ENCODE data around the gene EIF4E1B. TPM values are rescaled to one million over a fixed set of nuclear protein-coding genes. Genes with fewer than 3 reads are reported as not detected.

The EIF4E1B gene
- total RNA-seq, 2 experiments from 2014 or later: not detected

DNA sequence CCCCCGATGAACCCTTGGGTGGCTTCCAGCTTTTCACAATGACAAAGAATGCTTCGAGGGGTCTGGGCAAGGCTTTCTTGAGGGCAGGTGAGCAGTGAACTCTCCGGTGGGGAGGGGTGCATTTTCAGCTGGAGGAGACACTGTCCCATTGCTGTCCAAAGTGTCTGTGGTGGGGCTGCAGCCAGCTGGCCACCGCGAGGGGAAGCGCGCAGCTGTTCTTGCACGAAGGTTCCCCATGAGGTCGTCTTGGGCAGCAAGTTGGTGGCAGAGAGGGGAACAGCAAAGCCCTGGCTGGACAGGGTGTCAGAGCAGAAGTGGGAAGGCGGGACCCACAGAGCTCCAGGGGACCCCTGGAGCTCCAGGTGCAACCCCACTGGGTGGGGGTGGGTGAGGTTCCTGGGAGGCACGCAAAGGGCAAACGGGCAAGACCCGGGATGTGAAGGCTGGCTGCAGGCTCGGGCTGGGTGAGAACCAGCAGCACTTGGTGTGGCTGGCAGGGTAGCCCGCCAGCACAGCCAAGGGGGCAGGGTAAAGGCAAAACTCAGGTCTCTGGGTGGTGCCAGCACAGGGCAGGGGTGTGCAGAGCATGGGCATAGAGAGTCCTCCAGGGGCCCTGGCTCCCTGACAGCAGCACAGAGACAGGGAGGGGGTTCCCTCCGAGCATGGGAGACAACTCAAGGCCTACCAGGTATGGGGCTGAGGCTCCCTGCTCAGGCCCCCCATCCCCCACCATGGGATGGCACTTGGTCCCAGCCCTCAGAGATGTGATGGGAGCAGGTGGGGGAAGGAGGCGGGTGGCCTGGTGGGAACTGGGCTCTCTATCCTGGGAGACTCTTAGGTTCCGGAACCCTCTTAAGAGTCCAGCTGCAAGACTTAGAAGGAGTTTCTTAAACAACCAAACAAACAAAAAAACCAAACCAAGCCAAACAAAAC is 43.4 kb downstream of the EIF4E1B start:
- peaks cover 16% of the 10 kb centered on the region for H3K27me3 Mint-ChIP-seq (ENCODE audit: low read depth)
- no peaks in the 10 kb centered on the region for H3K4me1 Mint-ChIP-seq (ENCODE audit: low read depth)
- no peak for DNase-seq
- no peak overlapping the region for H3K27ac Mint-ChIP-seq
- no peak for ATAC-seq
- POLR2A ChIA-PET: interaction anchor here (0.7 to 1.5 kb wide), 2 partner anchors 9 to 30 kb away, joined by 3 read pairs; no protein-coding TSS in a partner anchor
- no peak overlapping the region for H3K4me3 Mint-ChIP-seq
- CTCF ChIA-PET: interaction anchor here (0.8 to 4.1 kb wide), 2 partner anchors 10 to 13 kb away, joined by 3 to 19 read pairs; no protein-coding TSS in a partner anchor
- no peaks in the 10 kb centered on the region for H3K9me3 Mint-ChIP-seq (ENCODE audit: insufficient read depth)
- H3K36me3 Mint-ChIP-seq (ENCODE audit: low read depth): no peaks in the 10 kb centered on the region

GRCh38 chr5:176674799-176675198 is 44.3 kb downstream of the EIF4E1B start:
- peaks cover 21% of the 10 kb centered on the region for H3K27me3 Mint-ChIP-seq (ENCODE audit: low read depth)
- CTCF ChIA-PET: interaction anchor here (0.8 to 4.1 kb wide), 2 partner anchors 9 to 14 kb away, joined by 3 to 19 read pairs; no protein-coding TSS in a partner anchor
- POLR2A ChIA-PET: interaction anchor here (0.7 kb wide), 1 partner anchor 31 kb away, joined by 3 read pairs; no protein-coding TSS in a partner anchor
- no peaks in the 10 kb centered on the region for H3K9me3 Mint-ChIP-seq (ENCODE audit: insufficient read depth)
- H3K36me3 Mint-ChIP-seq (ENCODE audit: low read depth): no peaks in the 10 kb centered on the region
- H3K4me1 Mint-ChIP-seq (ENCODE audit: low read depth): no peaks in the 10 kb centered on the region
- no peak overlapping the region for H3K27ac Mint-ChIP-seq
- ATAC-seq (no peak), DNase-seq (no peak)
- no peak overlapping the region for H3K4me3 Mint-ChIP-seq

GRCh38 chr5:176675676-176676360 is 45.3 kb downstream of the EIF4E1B start:
- Mint-ChIP-seq H3K4me3 (no peak overlapping the region), H3K4me1 (ENCODE audit: low read depth) (no peaks in the 10 kb centered on the region), H3K36me3 (ENCODE audit: low read depth) (no peaks in the 10 kb centered on the region), H3K27me3 (ENCODE audit: low read depth) (peaks cover 25% of the 10 kb centered on the region), H3K9me3 (ENCODE audit: insufficient read depth) (no peaks in the 10 kb centered on the region), H3K27ac (no peak overlapping the region)
- no peak for ATAC-seq
- ChIA-PET POLR2A (no interaction called here), CTCF (interaction anchor here (4.1 kb wide), 1 partner anchor 15 kb away, joined by 19 read pairs; no protein-coding TSS in a partner anchor)
- DNase-seq: no peak

DNA sequence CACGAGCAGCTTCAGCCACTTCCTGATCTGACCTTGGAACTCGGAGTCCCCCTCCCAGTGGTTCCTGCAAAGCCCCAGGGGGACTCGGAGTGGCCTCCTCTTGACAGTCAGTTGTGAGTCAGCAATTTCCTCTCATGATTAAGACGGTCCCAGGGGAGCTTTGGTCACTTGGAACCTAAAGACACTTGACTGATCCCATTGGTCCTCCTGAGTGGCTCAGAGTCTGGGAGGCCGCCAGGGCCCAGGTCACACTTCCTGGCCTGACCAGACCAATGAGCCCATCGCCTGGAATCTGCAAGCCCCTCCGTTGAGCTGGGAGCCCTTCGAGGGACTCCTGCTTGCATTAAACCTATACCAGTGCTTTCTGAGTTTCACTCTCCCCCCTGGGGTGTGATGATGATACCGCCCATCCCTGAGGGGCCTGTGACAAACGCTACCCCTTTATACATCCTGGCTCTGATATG is 45.9 kb downstream of the EIF4E1B start:
- H3K36me3 Mint-ChIP-seq (ENCODE audit: low read depth): no peaks in the 10 kb centered on the region
- no peaks in the 10 kb centered on the region for H3K4me1 Mint-ChIP-seq (ENCODE audit: low read depth)
- no peaks in the 10 kb centered on the region for H3K9me3 Mint-ChIP-seq (ENCODE audit: insufficient read depth)
- H3K27ac Mint-ChIP-seq: no peak overlapping the region
- peaks cover 24% of the 10 kb centered on the region for H3K27me3 Mint-ChIP-seq (ENCODE audit: low read depth)
- no peak for DNase-seq
- ATAC-seq: no peak
- CTCF ChIA-PET: no interaction called here
- POLR2A ChIA-PET: no interaction called here
- no peak overlapping the region for H3K4me3 Mint-ChIP-seq

- ChIA-PET CTCF (interaction anchor here (1.3 kb wide), 1 partner anchor 17 kb away, joined by 5 read pairs; no protein-coding TSS in a partner anchor), POLR2A (no interaction called here)
- no peak for DNase-seq
- Mint-ChIP-seq H3K4me1 (ENCODE audit: low read depth) (no peaks in the 10 kb centered on the region), H3K4me3 (no peak overlapping the region), H3K27me3 (ENCODE audit: low read depth) (peaks cover 30% of the 10 kb centered on the region), H3K9me3 (ENCODE audit: insufficient read depth) (no peaks in the 10 kb centered on the region), H3K36me3 (ENCODE audit: low read depth) (no peaks in the 10 kb centered on the region), H3K27ac (peak overlapping the region; percentile 6)
- no peak for ATAC-seq
Observed at GRCh38 chr5:176677209-176677939, 46.9 kb downstream of the EIF4E1B start.

DNA sequence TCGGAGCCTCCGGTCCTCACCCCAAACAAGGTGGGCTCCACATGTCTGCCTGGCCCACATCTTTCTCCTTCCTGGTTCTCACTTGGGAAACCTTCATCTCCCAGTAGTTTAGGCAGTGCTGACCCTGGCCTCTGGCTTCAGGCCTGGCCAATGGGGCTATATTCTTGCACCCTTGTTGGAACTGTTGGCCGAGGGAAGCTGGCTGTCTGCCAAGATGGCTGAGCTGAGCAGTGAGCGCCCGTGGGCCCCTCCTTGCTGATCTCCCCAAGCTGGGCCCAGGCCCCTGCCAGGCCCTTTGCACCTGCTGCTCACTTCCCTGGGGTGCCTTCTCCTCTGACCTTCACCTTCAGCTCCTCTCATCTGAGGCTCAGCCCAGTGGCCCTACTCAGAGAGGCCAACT is 48.1 kb downstream of the EIF4E1B start:
- H3K36me3 Mint-ChIP-seq (ENCODE audit: low read depth): no peaks in the 10 kb centered on the region
- no peak for DNase-seq
- peaks cover 35% of the 10 kb centered on the region for H3K27me3 Mint-ChIP-seq (ENCODE audit: low read depth)
- H3K9me3 Mint-ChIP-seq (ENCODE audit: insufficient read depth): no peaks in the 10 kb centered on the region
- H3K27ac Mint-ChIP-seq: no peak overlapping the region
- H3K4me3 Mint-ChIP-seq: no peak overlapping the region
- H3K4me1 Mint-ChIP-seq (ENCODE audit: low read depth): no peaks in the 10 kb centered on the region
- no peak for ATAC-seq
- POLR2A ChIA-PET: no interaction called here
- CTCF ChIA-PET: interaction anchor here (1.7 kb wide), 1 partner anchor 20 kb away, joined by 3 read pairs; no protein-coding TSS in a partner anchor

GRCh38 chr5:176679365-176680225 is 49.1 kb downstream of the EIF4E1B start:
- ChIA-PET POLR2A (no interaction called here), CTCF (interaction anchor here (1.7 to 2.2 kb wide), 2 partner anchors 18 to 21 kb away, joined by 3 to 9 read pairs; no protein-coding TSS in a partner anchor)
- H3K9me3 Mint-ChIP-seq (ENCODE audit: insufficient read depth): no peaks in the 10 kb centered on the region
- H3K4me1 Mint-ChIP-seq (ENCODE audit: low read depth): no peaks in the 10 kb centered on the region
- no peak overlapping the region for H3K4me3 Mint-ChIP-seq
- ATAC-seq: no peak
- no peaks in the 10 kb centered on the region for H3K36me3 Mint-ChIP-seq (ENCODE audit: low read depth)
- no peak overlapping the region for H3K27ac Mint-ChIP-seq
- peaks cover 38% of the 10 kb centered on the region for H3K27me3 Mint-ChIP-seq (ENCODE audit: low read depth)
- DNase-seq: no peak

GRCh38 chr5:176680226-176680563 is 49.7 kb downstream of the EIF4E1B start:
- ChIA-PET CTCF (interaction anchor here (1.7 to 2.2 kb wide), 2 partner anchors 19 to 22 kb away, joined by 3 to 9 read pairs; no protein-coding TSS in a partner anchor), POLR2A (no interaction called here)
- no peaks in the 10 kb centered on the region for H3K4me1 Mint-ChIP-seq (ENCODE audit: low read depth)
- no peaks in the 10 kb centered on the region for H3K9me3 Mint-ChIP-seq (ENCODE audit: insufficient read depth)
- H3K27me3 Mint-ChIP-seq (ENCODE audit: low read depth): peaks cover 41% of the 10 kb centered on the region
- ATAC-seq: no peak
- no peak overlapping the region for H3K4me3 Mint-ChIP-seq
- no peaks in the 10 kb centered on the region for H3K36me3 Mint-ChIP-seq (ENCODE audit: low read depth)
- DNase-seq: no peak
- H3K27ac Mint-ChIP-seq: no peak overlapping the region

DNA sequence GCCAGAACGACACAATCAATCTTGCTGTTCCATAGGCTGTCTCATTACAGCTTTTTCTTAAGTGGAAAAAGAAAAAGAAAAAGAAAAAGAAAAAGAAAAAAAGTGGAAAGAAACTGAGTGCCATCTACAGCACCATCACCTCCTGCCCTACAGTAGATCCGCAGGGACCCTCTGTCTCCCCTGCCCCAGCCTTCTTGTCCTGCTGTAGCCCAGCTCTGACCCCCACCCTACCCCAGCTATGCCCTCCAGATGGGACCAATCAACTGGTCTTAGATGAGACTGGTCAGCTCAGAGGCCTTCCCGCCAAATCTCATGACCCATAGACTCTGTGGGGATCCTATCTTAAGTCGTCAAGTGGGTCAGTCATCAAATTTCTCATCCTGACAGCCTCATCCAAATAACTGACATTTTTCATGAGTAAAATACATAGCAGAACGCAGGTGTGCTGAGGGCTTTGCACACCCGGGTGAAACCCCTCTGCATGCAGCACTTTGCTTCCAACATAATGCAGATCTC is 51.6 kb downstream of the EIF4E1B start:
- POLR2A ChIA-PET: no interaction called here
- ATAC-seq (no peak), DNase-seq (no peak)
- Mint-ChIP-seq H3K4me1 (ENCODE audit: low read depth) (no peaks in the 10 kb centered on the region), H3K27me3 (ENCODE audit: low read depth) (peaks cover 47% of the 10 kb centered on the region), H3K9me3 (ENCODE audit: insufficient read depth) (no peaks in the 10 kb centered on the region), H3K4me3 (no peak overlapping the region), H3K36me3 (ENCODE audit: low read depth) (no peaks in the 10 kb centered on the region), H3K27ac (no peak overlapping the region)
- CTCF ChIA-PET: no interaction called here

GRCh38 chr5:176685010-176685409 is 54.5 kb downstream of the EIF4E1B start:
- ATAC-seq (no peak), DNase-seq (no peak)
- peaks cover 33% of the 10 kb centered on the region for H3K27me3 Mint-ChIP-seq (ENCODE audit: low read depth)
- CTCF ChIA-PET: interaction anchor here (1.5 kb wide), 1 partner anchor 24 kb away, joined by 6 read pairs; no protein-coding TSS in a partner anchor
- H3K27ac Mint-ChIP-seq: no peak overlapping the region
- H3K36me3 Mint-ChIP-seq (ENCODE audit: low read depth): no peaks in the 10 kb centered on the region
- H3K4me1 Mint-ChIP-seq (ENCODE audit: low read depth): no peaks in the 10 kb centered on the region
- H3K4me3 Mint-ChIP-seq: no peak overlapping the region
- POLR2A ChIA-PET: no interaction called here
- H3K9me3 Mint-ChIP-seq (ENCODE audit: insufficient read depth): no peaks in the 10 kb centered on the region

GRCh38 chr5:176687247-176687646 is 56.8 kb downstream of the EIF4E1B start:
- peaks cover 32% of the 10 kb centered on the region for H3K27me3 Mint-ChIP-seq (ENCODE audit: low read depth)
- no peaks in the 10 kb centered on the region for H3K9me3 Mint-ChIP-seq (ENCODE audit: insufficient read depth)
- H3K4me3 Mint-ChIP-seq: no peak overlapping the region
- H3K36me3 Mint-ChIP-seq (ENCODE audit: low read depth): no peaks in the 10 kb centered on the region
- ChIA-PET POLR2A (no interaction called here), CTCF (no interaction called here)
- ATAC-seq: no peak
- no peaks in the 10 kb centered on the region for H3K4me1 Mint-ChIP-seq (ENCODE audit: low read depth)
- DNase-seq: no peak
- no peak overlapping the region for H3K27ac Mint-ChIP-seq
